Measurements from ENCODE around the gene MTMR2. TPM values are rescaled to one million over a fixed set of nuclear protein-coding genes. Genes with fewer than 3 reads are reported as not detected.
A peak's percentile ranks its signal among the peaks of the same experiment; 100 is the strongest.

MTMR2 gene
- total and polyA plus RNA-seq, 9 of the 15 experiments (the other 6 are each of a cell fraction or from before 2014, with no cell fraction given): 12.6 to 35.8 (median 25.2) TPM

DNA sequence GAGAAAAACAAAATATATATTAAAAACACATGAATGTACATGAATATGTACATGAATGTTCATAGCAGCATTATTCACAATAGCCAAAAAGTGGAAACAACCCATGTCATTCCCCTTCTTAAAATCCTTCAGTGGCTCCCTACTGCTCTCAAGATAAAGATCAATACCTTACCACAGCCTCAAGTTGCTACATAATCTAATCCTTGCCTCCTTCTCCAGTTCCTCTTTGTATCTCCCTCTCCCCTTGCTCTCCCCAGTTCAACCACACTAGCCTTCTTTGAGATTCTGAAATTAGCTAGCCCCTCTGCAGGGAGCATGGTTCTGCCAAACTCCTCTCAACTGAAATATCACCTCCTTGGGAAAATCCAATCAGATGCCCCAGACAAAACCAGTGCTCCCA is 28.1 kb downstream of the MTMR2 start:
- Histone ChIP-seq H3K4me2 (ENCODE audit: insufficient read depth, low read length) (no peak overlapping the region), H3K9me1 (ENCODE audit: control insufficient read depth, insufficient read depth, low read length) (no peaks in the 10 kb centered on the region), H4K20me1 (replicated peaks; ENCODE audit: control insufficient read depth, insufficient read depth, low read length) (no peaks in the 10 kb centered on the region), H3K4me3 (no peak overlapping the region), H3K9me3 (replicated peaks; ENCODE audit: control insufficient read depth, insufficient read depth, low read depth, low read length) (no peaks in the 10 kb centered on the region), H3K79me2 (ENCODE audit: control insufficient read depth, insufficient read depth, low read length) (no peaks in the 10 kb centered on the region), H2AFZ (ENCODE audit: low read depth, low read length) (no peak overlapping the region), H3K4me1 (replicated peaks in 1 of 2; ENCODE audit: control insufficient read depth in 2 of 2, insufficient read depth in 2 of 2, low read length in 2 of 2) (peaks cover 0 to 8% of the 10 kb centered on the region in 2 experiments; a peak in 1 of 5 replicates), H3K36me3 (ENCODE audit: control insufficient read depth, insufficient read depth, low read length) (no peaks in the 10 kb centered on the region), H3K27ac (ENCODE audit: extremely low read depth, low read depth, low read length) (no peak overlapping the region), H3K27me3 (ENCODE audit: control insufficient read depth in 2 of 2, insufficient read depth in 2 of 2, low read length in 2 of 2) (no peaks in the 10 kb centered on the region), H3K9ac (ENCODE audit: insufficient read depth in 1 of 2, low read depth in 2 of 2, low read length in 2 of 2) (no peak overlapping the region)
- POLR2A ChIA-PET: interaction anchor here (0.6 kb wide), 1 partner anchor 318 kb away, joined by 4 read pairs; no protein-coding TSS in a partner anchor
- BruUV-seq (replicated peaks): no TSS peak
- intact Hi-C loops (cut with micrococcal nuclease) (no loop called here), in situ Hi-C loops (cut with MboI) (no loop called here)
- DNase-seq (ENCODE audit: extremely low read depth in 1 of 4, low spot score in 3 of 4) (peak in 2 of 4 experiments; percentile 18 to 28), ATAC-seq (peak; percentile 74), FAIRE-seq (no peak)
- CTCF ChIA-PET (ENCODE audit: low intra/inter-chr PET ratio): no interaction called here
- TF ChIP-seq EHMT2 (IDR thresholded peaks at IDR 0.05) (0 out of 2 replicates have a peak, but pooled peaks have one; percentile 32), CEBPB (tag; IDR thresholded peaks at IDR 0.05) (peak; percentile 76), ARID1B (IDR thresholded peaks at IDR 0.05) (peak; percentile 58), ARNT (IDR thresholded peaks at IDR 0.05) (no peak), RCOR1 (IDR thresholded peaks at IDR 0.05; ENCODE audit: borderline replicate concordance in 1 of 2, low read depth in 2 of 2, low read length in 2 of 2) (peak in 1 of 2 experiments; percentile 45; a peak in 1 of 4 replicates), POLR2AphosphoS5 (IDR thresholded peaks at IDR 0.05; ENCODE audit: control insufficient read depth, insufficient read depth, low read depth, low read length) (no peak), CCAR2 (IDR thresholded peaks at IDR 0.05; ENCODE audit: low read depth, low read length) (no peak), MAZ (CRISPR knock-in tag; conservative IDR thresholded peaks at IDR 0.05 in 1 of 2, IDR thresholded peaks at IDR 0.05 in 1 of 2) (peak in 1 of 2 experiments; percentile 52; a peak in 2 of 4 replicates), ZFP36 (IDR thresholded peaks at IDR 0.05; ENCODE audit: low read depth, low read length, partially characterized antibody) (peak; percentile 63), ESRRA (IDR thresholded peaks at IDR 0.05; ENCODE audit: borderline replicate concordance, low read depth) (peak; percentile 30; the same call in 1 of the 2 replicates), SMARCC2 (IDR thresholded peaks at IDR 0.05; ENCODE audit: low read depth) (no peak; the same call in 1 of the 2 replicates), MTA1 (IDR thresholded peaks at IDR 0.05; ENCODE audit: borderline replicate concordance) (peak; percentile 47; the same call in 1 of the 2 replicates), ZNF232 (CRISPR knock-in tag; IDR thresholded peaks at IDR 0.05) (no peak), CREM (IDR thresholded peaks at IDR 0.05; ENCODE audit: low read depth) (0 out of 2 replicates have a peak, but pooled peaks have one; percentile 13), GATA2 (CRISPR knock-in tag; IDR thresholded peaks at IDR 0.05) (peak; percentile 61), TEAD4 (IDR thresholded peaks at IDR 0.05; ENCODE audit: low read length) (peak; percentile 30; the same call in 1 of the 2 replicates), TEAD4 (CRISPR knock-in tag; IDR thresholded peaks at IDR 0.05; ENCODE audit: borderline replicate concordance) (no peak), CHD4 (IDR thresholded peaks at IDR 0.05; ENCODE audit: insufficient read depth, insufficient replicate concordance, low read depth, low read length, poor library complexity, severe bottlenecking) (no peak)
- TF ChIP-seq, protein P1, sequence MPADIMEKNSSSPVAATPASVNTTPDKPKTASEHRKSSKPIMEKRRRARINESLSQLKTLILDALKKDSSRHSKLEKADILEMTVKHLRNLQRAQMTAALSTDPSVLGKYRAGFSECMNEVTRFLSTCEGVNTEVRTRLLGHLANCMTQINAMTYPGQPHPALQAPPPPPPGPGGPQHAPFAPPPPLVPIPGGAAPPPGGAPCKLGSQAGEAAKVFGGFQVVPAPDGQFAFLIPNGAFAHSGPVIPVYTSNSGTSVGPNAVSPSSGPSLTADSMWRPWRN (IDR thresholded peaks at IDR 0.05; ENCODE audit: low read depth): 0 out of 2 replicates have a peak, but pooled peaks have one; percentile 29
- TF ChIP-seq, protein P2, sequence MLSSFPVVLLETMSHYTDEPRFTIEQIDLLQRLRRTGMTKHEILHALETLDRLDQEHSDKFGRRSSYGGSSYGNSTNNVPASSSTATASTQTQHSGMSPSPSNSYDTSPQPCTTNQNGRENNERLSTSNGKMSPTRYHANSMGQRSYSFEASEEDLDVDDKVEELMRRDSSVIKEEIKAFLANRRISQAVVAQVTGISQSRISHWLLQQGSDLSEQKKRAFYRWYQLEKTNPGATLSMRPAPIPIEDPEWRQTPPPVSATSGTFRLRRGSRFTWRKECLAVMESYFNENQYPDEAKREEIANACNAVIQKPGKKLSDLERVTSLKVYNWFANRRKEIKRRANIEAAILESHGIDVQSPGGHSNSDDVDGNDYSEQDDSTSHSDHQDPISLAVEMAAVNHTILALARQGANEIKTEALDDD (IDR thresholded peaks at IDR 0.05): peak; percentile 30; the same call in 1 of the 2 replicates
- TF ChIP-seq, protein P3, sequence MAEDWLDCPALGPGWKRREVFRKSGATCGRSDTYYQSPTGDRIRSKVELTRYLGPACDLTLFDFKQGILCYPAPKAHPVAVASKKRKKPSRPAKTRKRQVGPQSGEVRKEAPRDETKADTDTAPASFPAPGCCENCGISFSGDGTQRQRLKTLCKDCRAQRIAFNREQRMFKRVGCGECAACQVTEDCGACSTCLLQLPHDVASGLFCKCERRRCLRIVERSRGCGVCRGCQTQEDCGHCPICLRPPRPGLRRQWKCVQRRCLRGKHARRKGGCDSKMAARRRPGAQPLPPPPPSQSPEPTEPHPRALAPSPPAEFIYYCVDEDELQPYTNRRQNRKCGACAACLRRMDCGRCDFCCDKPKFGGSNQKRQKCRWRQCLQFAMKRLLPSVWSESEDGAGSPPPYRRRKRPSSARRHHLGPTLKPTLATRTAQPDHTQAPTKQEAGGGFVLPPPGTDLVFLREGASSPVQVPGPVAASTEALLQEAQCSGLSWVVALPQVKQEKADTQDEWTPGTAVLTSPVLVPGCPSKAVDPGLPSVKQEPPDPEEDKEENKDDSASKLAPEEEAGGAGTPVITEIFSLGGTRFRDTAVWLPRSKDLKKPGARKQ (CRISPR knock-in tag; IDR thresholded peaks at IDR 0.05): no peak
